PC-9 (cell line): Measurements from ENCODE around the gene SRP9. TPM values are rescaled to one million over a fixed set of nuclear protein-coding genes. Genes with fewer than 3 reads are reported as not detected.
"Not testable (repeated sequence)": the region's sequence is repeated elsewhere in the genome, so short reads cannot be mapped to it uniquely, and the experiment has no call there.

Experiments
- BruUV-seq: library from RNA; stranded (reverse); fragments of 400-500 nt; replicated peaks from 2 replicates; lab custom pipeline; 2021; lab: Mats Ljungman, UMichigan
- CTCF ChIA-PET: fragments of 300-600 bp; sonication (Branson Sonifier 250); formaldehyde crosslinking; loops from one replicate; lab custom pipeline; 2022; ENCODE audit warnings: antibody characterized with exemption; lab: Charles Lee
- POLR2A ChIA-PET: fragments of 300-600 bp; sonication (Branson Sonifier 250); formaldehyde crosslinking; loops from one replicate; lab custom pipeline; 2022; ENCODE audit warnings: antibody characterized with exemption; ENCODE audit not compliant: unreplicated experiment; lab: Charles Lee
- DNase-seq, 2 experiments: peaks; one replicate each; pipeline versions ENCODE4 v3.0.0 to v3.0.0-alpha.2; 2015 to 2022; ENCODE audit warnings: mixed read lengths in 1 of 2
- H2AFZ ChIP-seq: fragments of 200-600 bp; sonication (generic); 2 replicates; pipeline ENCODE4 v1.8.1; 2017; ENCODE audit warnings: antibody characterized with exemption
- H3F3A ChIP-seq: fragments of 200-600 bp; sonication (generic); 2 replicates; pipeline ENCODE4 v1.8.1; 2017; ENCODE audit warnings: antibody characterized with exemption, mild to moderate bottlenecking, low read depth; ENCODE audit not compliant: insufficient read depth
- H3K27ac ChIP-seq: fragments of 200-600 bp; sonication (generic); 2 replicates; pipeline ENCODE4 v1.6.1; 2016; ENCODE audit warnings: mixed run types
- H3K27me3 ChIP-seq: fragments of 200-600 bp; sonication (generic); 2 replicates; pipeline ENCODE4 v1.6.1; 2016; ENCODE audit warnings: low read depth, mixed run types; ENCODE audit not compliant: insufficient read depth
- H3K36me3 ChIP-seq: fragments of 200-600 bp; sonication (generic); 2 replicates; pipeline ENCODE4 v1.6.1; 2016; ENCODE audit warnings: low read depth, mixed run types
- H3K4me1 ChIP-seq: fragments of 200-600 bp; sonication (generic); replicated peaks from 2 replicates; pipeline ENCODE4 v1.6.1; 2016; ENCODE audit warnings: mixed run types; ENCODE audit not compliant: insufficient read depth
- H3K4me2 ChIP-seq: fragments of 200-600 bp; sonication (generic); 2 replicates; pipeline ENCODE4 v1.6.1; 2017; ENCODE audit warnings: mixed run types
- H3K4me3 ChIP-seq: fragments of 200-600 bp; sonication (generic); 2 replicates; pipeline ENCODE4 v1.6.1; 2016; ENCODE audit warnings: mixed run types
- H3K79me2 ChIP-seq: fragments of 200-600 bp; sonication (generic); 2 replicates; pipeline ENCODE4 v1.6.1; 2017; ENCODE audit warnings: low read depth, mixed run types
- H3K9me2 ChIP-seq: fragments of 200-600 bp; sonication (generic); 2 replicates; pipeline ENCODE4 v1.8.1; 2017; ENCODE audit warnings: mild to moderate bottlenecking; ENCODE audit not compliant: insufficient read depth
- H3K9me3 ChIP-seq: fragments of 200-600 bp; sonication (generic); 2 replicates; pipeline ENCODE4 v1.8.1; 2016; ENCODE audit warnings: low read depth; ENCODE audit not compliant: insufficient read depth
- H4K20me1 ChIP-seq: fragments of 200-600 bp; sonication (generic); 2 replicates; pipeline ENCODE4 v1.8.1; 2017; ENCODE audit not compliant: insufficient read depth
- EZH2 ChIP-seq: fragments of 200-600 bp; sonication (generic); IDR thresholded peaks from 2 replicates; pipeline ENCODE4 v1.8.0; 2017; ENCODE audit warnings: antibody characterized with exemption, low read depth
- intact Hi-C: fragments of 100-400 bp; cut with micrococcal nuclease; formaldehyde crosslinking; loops from one replicate; pipeline ENCODE4 v1.10.0; 2022; ENCODE audit not compliant: unreplicated experiment
- total RNA-seq: library from RNA; stranded (reverse); gene quantifications from 2 replicates; pipeline ENCODE4 v1.2.3, GENCODE V29; 2021
- TF ChIP-seq, protein P1 (sequence below): fragments of 200-600 bp; sonication (generic); conservative IDR thresholded peaks from 2 replicates; pipeline ENCODE4 v1.6.1; 2017; ENCODE audit warnings: mixed run types, antibody characterized with exemption, mild to moderate bottlenecking, moderate library complexity

SRP9 gene
- total RNA-seq, 1 experiment from 2014 or later = 406 TPM

- peak; percentile 94 to 99 for DNase-seq
- H3K9me3 ChIP-seq = no peaks in the 10 kb centered on the region
- H2AFZ ChIP-seq = no peak overlapping the region
- H3K9me2 ChIP-seq = no peaks in the 10 kb centered on the region
- H3K4me2 ChIP-seq = peak overlapping the region; percentile 95
- H3K36me3 ChIP-seq = peaks cover 31% of the 10 kb centered on the region
- POLR2A ChIA-PET = interaction anchor here (0.6 to 1.2 kb wide), 12 partner anchors 11 to 161 kb away, joined by 3 to 12 read pairs (median 5); partner anchors contain the start of gene ENAH
- CTCF ChIA-PET = interaction anchor here (0.5 to 1.1 kb wide), 8 partner anchors 9 to 515 kb away, joined by 3 to 7 read pairs (median 4); partner anchors contain the start of gene SRP9
- no TSS peak for BruUV-seq
- H4K20me1 ChIP-seq = no peaks in the 10 kb centered on the region
- peak overlapping the region; percentile 87 for H3K27ac ChIP-seq
- no peaks in the 10 kb centered on the region for H3K27me3 ChIP-seq
- intact Hi-C loops = loop anchor here (1.0 to 2.0 kb wide), 2 partner anchors 37 to 113 kb away; partner anchors contain the start of gene SRP9
- H3K4me1 ChIP-seq = peaks cover 78% of the 10 kb centered on the region
- peaks cover 44% of the 10 kb centered on the region for H3F3A ChIP-seq
- peaks cover 70% of the 10 kb centered on the region for H3K79me2 ChIP-seq
- TF ChIP-seq, protein P1, sequence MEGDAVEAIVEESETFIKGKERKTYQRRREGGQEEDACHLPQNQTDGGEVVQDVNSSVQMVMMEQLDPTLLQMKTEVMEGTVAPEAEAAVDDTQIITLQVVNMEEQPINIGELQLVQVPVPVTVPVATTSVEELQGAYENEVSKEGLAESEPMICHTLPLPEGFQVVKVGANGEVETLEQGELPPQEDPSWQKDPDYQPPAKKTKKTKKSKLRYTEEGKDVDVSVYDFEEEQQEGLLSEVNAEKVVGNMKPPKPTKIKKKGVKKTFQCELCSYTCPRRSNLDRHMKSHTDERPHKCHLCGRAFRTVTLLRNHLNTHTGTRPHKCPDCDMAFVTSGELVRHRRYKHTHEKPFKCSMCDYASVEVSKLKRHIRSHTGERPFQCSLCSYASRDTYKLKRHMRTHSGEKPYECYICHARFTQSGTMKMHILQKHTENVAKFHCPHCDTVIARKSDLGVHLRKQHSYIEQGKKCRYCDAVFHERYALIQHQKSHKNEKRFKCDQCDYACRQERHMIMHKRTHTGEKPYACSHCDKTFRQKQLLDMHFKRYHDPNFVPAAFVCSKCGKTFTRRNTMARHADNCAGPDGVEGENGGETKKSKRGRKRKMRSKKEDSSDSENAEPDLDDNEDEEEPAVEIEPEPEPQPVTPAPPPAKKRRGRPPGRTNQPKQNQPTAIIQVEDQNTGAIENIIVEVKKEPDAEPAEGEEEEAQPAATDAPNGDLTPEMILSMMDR = no peak
- no peak for TF ChIP-seq EZH2
- peak overlapping the region; percentile 32; the same call in 1 of the 2 replicates for H3K4me3 ChIP-seq
Measured at GRCh38 chr1:225813214-225813964, 35.8 kb downstream of the SRP9 start.

- peaks cover 76% of the 10 kb centered on the region for H3K79me2 ChIP-seq
- intact Hi-C loops = no loop called here
- POLR2A ChIA-PET = interaction anchor here (0.9 kb wide), 1 partner anchor 63 kb away, joined by 6 read pairs; no protein-coding TSS in a partner anchor
Measured at GRCh38 chr1:225814381-225814780, 36.8 kb downstream of the SRP9 start.

GRCh38 chr1:225815090-225815489 lies 37.5 kb downstream of the SRP9 start:
- H3K4me1 ChIP-seq = peaks cover 76% of the 10 kb centered on the region
- peaks cover 42% of the 10 kb centered on the region for H3K36me3 ChIP-seq
- BruUV-seq, POLR2A ChIA-PET, H3K9me2 ChIP-seq, H3K4me3 ChIP-seq, H3K9me3 ChIP-seq, DNase-seq, H2AFZ ChIP-seq, H3K27me3 ChIP-seq, H4K20me1 ChIP-seq, intact Hi-C loops: not testable (repeated sequence)
- H3K27ac ChIP-seq = peak overlapping the region; percentile 87
- peak overlapping the region; percentile 95; the same call in 1 of the 2 replicates for H3K4me2 ChIP-seq
- H3F3A ChIP-seq = peaks cover 44% of the 10 kb centered on the region
- H3K79me2 ChIP-seq = peaks cover 83% of the 10 kb centered on the region
- CTCF ChIA-PET = interaction anchor here (0.6 to 0.9 kb wide), 2 partner anchors 38 to 338 kb away, joined by 3 to 4 read pairs; partner anchors contain the start of gene SRP9

More at GRCh38 chr1:225814381-225814780, 36.8 kb downstream of the SRP9 start:
- no peak for DNase-seq
- Histone ChIP-seq H4K20me1 (no peaks in the 10 kb centered on the region), H3K9me3 (no peaks in the 10 kb centered on the region), H3K36me3 (peaks cover 35% of the 10 kb centered on the region), H3K9me2 (no peaks in the 10 kb centered on the region), H3K4me2 (peak overlapping the region; percentile 95), H3K27me3 (no peaks in the 10 kb centered on the region), H3K27ac (peak overlapping the region; percentile 87), H2AFZ (no peak overlapping the region), H3F3A (peaks cover 44% of the 10 kb centered on the region), H3K4me1 (peaks cover 80% of the 10 kb centered on the region), H3K4me3 (no peak overlapping the region)
- TF ChIP-seq, protein P1 = no peak
- no peak for TF ChIP-seq EZH2
- no TSS peak for BruUV-seq
- CTCF ChIA-PET = interaction anchor here (0.9 to 1.1 kb wide), 2 partner anchors 37 to 250 kb away, joined by 3 to 4 read pairs; partner anchors contain the start of gene SRP9
